ENCODE data around the gene REV1.

REV1 gene

DNA sequence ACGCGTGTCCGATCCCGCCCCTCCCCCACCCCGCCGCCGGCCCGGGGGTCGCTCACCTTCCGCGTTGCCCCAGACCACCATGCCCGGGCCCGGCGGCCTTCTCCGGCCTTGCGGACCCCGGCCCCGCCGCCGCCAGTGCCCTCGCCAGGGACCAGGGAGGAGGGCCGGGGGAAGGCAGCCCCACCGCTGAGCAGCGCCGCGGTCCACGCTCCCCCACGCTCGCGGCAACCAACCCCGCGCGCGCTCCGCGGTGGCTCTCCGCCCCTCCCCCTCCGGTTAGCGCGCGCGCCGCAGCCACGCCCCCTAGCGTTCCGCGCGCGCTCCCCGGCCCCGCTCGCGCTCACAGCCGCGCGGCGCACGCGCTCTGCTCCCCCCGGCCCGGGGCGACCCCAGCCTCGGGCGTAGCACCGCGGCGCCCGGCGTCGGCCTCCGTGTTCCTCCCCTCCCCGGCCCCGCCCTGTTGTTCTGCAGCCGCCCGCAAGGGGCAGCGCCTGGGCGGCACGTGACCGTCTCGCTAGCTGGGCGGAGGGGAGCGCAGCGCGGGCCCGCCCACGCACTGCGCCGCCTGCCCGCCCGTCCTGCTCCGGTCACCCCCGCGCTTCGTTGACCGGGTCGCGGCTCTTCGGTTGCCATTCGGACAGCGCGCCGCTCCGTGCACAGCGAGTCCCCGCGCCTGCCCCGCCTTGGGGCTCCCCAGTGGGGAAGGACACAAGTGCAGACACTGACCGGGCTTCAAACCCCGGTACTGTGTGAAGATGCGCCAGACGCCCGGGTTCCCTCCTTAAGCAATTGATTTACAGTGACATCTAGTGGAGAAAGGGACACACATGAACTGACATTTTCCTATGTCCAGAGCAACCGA, at the start of gene REV1:
Gene REV1 (minus strand): TSS at position 257 of the 862 bp plus-strand sequence. CDS start 25,042 bp downstream, outside the sequence.
- DNase-seq, result peak; percentile 95

DNA sequence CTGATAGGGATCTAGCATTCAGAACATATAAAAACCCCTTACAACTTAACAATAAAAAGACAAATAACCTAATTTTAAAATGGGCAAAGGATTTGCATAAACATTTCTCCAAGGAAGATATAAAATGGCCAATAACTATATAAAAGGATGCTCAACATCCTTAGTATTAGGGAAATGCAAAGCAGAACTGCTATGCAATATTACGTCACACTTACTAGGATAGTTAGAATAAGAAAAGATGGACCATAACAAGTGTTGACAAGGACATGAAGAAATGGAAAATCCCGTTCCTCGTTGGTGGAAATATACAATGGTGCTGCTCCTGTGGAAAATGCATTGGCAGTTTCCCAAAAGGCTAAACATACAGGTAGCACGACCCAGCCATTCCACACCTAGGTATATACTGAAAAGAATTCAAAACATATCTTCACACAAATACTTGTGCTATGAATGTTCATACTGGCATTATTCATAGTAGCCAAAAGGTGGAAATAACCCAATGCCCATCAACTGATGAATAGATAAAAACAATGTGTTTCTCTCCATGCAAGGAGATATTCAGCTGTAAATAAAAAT, 48.2 kb upstream of the REV1 start:
- DNase-seq, result no peak

DNA sequence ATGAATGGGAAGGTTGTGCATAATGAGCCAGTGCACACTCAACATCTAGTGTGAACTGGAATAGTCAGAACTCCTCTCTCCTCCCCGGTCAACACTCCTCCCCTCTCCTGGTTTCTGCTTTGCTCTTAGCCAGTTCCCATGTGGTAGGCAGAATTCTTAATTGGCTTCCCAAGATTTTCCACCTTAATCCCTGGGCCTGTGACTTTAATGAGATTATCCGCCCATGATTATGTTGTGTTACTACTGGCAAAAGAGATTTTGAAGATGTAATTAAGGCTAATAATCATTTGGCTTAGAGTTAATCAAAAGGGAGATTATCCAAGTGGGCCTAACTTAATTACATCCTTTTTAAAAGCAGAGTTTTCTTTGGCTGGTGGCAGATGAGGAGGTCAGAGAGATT, 34.2 kb upstream of the REV1 start:
- DNase-seq, result no peak

DNA sequence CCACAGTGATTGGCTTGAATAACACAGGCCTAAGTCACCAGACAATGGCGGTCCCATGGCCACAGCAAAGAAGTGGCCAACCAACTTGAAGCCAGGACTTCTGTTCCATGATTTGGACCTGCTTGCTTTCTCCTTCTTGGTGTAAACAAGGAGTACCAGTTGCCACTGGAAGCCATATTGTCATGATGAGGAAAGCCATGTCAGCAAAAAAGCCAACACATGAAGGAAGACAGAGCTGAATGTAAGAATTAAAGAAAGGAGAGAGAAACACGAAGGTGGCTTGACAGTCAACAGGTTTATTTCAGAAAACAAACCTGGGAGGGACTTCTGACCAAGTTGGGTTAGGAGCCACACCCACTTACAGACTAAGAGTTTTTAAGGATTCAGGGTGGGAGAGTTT, 32.3 kb upstream of the REV1 start:
- no peak for DNase-seq

DNA sequence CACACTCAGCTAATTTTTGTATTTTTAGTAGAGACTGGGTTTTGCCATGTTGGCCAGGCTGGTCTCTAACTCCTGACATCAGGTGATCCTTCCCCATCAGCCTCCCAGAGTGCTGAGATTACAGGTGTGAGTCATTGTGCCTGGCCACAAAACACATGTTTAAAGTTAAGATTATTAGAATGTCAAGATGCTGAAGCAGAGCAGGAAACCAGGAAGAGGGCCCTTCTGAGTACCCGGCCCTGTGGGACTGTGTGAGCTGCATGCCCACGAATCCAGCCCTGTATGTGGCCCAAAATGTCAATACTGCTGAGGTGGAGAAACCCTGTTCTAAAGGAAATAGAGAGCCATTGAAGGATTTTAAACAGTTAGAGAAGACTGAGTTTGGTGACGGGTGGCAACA, 31.0 kb upstream of the REV1 start:
- DNase-seq, result no peak

DNA sequence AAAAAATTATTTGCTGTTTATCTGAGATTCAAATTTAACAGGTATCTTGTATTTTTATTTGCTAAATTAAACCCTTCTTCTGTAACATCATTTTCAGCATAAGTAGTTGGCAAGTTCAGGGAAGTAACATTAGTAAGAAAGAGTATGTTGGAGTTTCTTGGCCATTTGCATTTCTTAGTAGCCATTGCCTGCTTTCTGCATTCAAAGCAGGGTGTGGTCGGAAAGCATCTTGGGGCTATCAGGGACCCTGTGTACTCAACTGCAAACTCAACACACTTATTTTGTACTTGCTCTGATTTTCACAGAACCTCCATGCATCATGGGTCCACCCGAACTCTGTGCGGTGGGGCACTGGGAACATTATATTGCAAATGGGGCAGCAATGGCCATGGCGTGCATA, 30.4 kb upstream of the REV1 start:
- no peak for DNase-seq

DNA sequence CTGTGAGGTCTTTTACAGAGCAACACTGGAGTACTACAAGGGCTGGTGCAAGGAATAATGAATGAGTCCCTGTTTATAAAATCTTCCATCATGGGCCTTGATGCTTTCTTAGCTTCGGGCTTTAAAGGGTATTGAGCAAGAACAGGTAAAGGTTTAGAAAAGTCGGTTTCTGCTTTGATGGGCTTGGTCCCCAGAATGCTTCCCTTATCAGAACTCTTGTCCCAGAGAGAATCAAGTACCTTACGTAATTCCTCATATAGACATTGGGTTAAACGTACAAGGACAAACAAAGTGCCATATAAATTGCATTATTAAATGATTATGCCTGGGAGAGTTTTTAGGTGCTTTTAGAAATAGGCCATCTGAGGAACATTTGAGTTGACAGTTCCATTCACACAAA, 24.5 kb upstream of the REV1 start:
- no peak for DNase-seq

DNA sequence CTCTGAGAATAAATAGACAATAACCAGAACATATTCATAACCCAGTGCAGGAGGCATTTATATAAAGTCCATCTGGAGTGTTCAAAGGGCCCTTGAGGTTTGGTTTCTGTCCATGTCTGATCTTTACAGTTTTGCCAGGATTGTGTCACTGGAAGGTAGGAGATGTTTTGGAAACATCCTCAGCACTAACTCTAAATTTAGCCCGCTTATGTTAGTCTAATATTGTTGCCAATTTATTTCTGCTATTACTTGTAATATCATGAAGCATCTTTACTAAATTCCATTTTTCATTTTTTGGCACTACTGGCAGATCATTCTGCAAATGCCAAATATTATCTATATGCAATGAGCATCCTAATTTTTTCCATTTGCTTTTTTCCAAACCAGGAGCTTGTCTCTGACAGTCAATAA, 22.4 kb upstream of the REV1 start:
- DNase-seq, result no peak

DNA sequence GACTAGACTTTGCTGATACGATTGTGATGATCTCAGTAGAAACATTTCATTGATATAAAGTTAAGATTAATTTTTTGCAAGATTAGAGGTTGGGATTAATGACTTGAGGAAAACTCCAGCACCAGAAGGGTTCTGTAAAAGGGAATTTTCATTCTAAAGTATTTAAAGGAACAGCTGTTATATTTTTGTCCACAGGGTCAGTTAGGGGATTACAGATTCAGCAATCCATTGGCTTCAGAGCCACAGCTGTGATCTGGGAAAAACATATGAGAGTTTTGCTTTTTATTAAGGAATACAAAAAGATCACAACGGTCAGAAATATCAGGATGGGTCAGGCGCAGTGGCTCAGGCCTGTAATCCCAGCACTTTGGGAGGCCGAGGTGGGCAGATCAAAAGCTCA, 19.6 kb upstream of the REV1 start:
- no peak for DNase-seq

DNA sequence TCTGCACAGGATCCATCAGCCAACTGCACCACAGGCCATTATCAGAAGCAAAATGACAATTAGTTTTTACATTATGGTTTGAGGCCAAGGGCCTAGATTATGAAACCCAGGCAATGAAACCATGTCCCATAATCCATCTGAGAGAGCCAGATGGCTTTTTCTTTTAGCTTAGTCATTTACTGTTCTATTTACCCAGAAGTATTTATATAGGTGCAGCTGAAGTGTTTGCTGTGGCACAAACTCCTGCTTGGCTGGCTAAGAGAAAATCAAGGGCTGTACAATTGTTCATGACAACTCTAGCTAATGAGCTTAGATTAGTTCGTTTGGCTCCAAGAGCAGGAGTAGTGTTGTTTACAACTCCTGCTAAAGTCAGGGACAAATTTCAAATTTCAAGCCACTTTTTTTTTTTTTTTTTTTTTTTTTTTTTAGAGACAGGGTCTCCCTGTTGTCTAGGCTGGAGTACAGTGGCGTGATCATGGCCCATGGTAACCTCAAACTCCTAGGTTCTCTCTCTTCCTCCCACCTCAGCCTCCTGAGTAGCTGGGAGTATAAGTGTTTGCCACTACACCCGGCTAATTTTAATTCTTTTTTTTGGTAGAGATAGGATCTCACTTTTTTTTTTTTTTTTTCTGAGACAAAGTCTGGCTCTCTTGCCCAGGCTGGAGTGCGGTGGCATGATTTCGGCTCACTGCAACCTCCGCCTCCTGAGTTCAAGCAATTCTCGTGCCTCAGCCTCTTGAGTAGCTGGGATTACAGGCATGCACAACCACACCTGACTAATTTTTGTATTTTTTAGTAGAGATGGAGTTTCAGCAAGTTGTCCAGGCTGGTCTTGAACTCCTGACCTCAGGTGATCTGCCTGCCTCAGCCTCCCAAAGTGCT, 18.4 kb upstream of the REV1 start:
- peak; percentile 92 for DNase-seq

DNA sequence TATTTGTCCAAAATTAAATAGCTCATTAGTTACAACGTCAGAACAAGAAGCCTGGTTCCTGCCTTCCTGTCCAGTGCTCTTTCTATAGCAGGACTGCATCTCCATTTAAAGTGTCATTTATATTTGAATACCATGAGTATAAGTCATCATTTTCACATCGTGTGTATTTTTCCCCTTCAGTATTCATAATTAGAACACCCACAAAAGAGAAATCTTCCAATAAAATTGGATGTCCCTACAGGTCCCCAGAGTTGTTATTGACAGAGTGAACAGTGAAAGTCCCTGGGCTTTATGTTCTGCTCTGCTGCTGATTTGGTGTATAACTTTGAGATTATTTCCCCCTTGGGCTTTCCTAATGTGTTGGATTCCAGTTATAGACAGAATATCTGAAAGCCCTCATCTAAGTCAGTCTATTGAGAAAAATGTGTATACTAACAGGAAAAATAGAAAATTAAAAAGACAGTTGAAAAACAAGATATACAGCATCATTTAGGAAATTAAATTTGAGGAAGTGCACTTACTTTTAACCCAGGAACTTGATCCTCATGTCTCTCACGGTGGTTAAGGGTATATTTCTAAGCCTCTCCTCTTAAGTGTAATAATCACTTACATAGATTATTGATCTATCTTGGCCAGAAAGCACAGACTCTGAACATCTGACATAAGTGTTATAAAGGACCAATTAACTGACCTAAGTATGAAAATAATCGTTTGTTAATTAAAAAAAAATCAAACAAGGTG, 15.2 kb upstream of the REV1 start:
- no peak for DNase-seq

DNA sequence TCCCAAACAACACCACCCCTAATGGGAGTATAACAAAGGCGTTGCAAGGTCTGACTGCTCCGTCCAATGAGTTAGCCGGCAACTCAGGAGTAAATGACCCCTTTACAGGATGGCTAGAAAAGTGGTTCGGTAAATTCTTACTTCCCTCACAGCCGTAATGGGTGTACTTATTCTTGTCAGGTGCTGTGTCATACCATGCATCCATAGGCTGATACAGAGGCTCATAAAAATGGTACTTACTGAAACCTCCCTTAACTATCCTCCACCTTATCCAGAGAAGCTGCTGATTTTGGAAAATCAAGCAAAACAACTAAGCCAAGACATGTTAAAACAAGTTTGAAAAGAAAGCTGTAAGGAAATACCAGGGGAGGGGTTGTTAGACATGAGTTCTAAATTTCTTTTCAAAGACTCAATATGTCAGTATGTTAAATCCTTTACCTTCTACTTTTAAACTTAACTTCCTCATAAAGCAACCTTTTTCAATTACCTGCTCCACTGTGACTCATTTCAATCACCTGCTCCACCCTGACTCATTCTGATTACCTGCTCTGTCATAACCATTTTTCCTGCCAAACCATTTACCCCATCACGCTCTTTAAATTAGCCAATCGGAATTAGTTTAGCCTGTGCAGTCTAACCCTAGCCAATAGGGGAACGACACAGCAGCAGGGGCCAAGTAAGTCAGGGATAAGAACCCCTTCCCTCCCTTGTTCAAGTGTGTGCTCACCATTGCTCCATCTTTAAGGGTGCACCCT, 14.0 kb upstream of the REV1 start:
- DNase-seq, result peak; percentile 43

DNA sequence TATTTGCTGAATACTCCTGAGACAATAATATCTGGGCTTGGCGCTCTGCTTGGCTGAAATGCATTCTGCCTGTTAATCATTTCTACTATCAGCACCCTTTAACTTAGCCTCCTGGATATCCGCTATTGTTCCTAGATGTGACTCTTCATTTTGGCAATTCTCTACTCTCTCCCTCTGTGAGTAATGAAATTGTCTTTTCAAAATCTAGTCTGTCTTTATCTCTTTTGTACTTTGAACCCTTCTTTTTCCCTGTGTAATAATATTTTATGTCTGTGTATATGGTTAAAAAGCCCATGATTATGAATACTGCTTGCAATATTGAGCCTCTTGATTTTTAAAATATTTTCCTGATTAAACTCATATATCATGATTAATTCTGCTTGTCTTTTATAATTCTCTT, 6.2 kb upstream of the REV1 start:
- no peak for DNase-seq

DNA sequence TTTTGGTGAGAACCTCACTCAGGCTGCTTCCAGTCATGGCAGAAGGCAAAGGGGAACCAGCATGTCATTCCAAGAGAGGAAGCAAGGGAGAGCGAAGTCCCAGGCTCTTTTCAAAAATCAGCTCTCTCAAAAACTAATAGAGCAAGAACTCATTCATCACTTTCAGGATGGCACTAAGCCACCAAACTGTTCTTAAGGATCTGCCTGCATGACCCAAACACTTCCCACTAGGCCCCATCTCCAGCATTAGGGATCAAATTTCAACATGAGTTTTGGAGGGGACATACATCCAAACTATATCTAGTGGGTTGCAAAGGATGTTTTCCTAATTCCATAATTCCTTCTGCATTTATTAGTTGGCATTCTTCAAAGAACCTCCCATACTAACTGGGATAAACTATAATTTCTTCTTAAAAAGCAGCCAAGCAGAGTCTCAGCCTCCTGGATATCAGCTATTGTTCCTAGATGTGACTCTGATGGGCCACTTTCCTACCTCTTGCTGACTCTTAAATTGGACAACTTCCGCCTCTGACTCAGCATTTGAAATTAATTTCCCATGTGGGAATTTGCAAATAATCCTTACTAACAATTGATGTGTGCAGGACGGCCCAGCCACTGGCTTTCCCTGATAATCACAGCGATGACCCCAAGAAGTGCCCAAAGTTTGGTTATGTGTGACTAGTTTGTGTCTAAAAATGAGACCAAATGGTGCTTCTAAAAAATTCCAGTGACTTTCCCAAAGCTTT, 5.5 kb upstream of the REV1 start:
- DNase-seq, result no peak

DNA sequence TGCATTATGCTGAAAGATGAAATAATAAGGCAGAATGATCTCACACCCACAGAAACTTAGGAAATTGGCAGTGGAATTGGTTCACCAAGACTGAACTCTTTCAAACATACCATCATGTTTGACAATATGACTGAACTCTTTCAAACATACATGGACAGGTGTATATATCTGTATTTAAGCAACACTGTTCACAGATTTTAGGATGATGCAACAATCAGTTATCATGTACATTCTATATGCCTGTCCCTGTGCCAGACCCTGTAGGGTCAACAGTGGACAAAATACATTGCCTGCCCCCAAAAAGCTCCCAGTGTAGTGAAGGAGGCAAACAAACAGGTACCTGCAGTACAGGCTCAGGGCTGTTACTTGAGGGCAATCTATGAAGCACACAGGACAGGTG, 2.9 kb upstream of the REV1 start:
- no peak for DNase-seq

DNA sequence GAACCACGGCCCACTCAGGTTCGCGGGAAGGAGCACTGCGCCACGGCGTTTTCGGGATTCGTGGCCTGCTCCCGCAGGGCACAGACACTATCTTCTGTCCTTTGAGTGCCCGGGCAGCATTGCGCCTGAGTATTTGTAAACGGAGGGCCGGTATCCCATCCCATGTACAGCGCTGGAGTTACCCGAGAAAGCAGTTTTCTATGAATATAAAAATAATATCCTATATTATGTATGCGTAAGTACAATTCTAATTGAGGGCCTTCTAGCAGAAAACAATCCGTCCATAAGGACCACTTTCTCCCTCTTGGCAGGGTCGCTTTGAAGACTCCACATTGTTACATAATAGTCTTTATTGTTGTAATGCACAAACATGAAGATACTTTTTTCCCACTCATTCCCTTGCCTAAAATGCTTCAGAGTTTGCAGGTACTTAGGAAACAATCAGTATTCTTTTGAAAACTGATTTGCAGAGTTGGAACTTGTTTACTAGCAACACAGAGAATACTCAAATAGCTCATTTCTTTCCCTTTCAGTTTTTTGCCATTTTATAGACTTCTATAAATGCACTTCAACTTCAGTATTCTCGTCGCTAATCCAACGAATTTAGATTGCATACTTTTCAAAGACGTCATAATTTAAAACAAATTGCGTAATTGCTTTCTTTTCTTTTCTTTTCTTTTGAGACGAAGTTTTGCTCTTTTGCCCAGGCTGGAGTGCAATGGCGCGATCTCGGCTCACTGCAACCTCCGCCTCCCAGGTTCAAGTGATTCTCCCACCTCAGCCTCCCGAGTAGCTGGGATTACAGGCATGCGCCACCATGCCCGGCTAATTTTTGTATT, 1.0 kb upstream of the REV1 start:
- DNase-seq, result peak; percentile 10

DNA sequence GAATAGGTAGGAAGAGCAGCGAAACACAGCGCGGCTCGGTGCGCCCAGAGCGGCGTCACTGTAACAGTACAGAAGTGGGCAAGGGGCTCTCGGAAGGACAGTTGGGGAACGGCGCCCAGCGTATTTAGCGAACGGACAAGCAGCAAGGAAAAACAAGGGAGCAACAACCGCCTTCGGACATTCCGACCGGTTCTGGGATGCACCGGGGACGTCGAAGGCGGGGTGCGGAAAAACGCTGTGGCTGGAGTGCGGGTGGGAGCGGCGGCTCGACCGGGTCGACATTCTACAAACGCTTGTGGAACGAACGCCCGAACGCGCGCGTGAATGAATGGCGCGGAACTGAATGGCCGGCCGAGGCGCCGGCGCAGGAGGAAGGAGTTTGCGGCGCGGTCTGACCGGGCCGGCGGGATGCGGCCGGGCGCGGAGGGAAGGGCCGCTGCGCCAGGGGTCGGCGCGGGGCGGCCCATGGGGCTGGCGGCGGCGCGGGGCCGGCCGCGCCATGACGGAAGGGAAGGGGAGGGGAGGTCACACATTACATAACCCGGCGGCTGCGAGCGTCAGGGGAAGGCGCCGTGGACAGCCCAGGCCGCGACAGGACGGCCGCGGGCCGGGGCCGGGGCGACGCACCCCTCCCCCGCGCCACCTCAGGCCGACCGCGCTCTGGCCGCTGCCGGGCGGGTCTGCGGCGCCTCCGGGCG, 605 bp downstream of the REV1 start:
- DNase-seq, result peak; percentile 65

DNA sequence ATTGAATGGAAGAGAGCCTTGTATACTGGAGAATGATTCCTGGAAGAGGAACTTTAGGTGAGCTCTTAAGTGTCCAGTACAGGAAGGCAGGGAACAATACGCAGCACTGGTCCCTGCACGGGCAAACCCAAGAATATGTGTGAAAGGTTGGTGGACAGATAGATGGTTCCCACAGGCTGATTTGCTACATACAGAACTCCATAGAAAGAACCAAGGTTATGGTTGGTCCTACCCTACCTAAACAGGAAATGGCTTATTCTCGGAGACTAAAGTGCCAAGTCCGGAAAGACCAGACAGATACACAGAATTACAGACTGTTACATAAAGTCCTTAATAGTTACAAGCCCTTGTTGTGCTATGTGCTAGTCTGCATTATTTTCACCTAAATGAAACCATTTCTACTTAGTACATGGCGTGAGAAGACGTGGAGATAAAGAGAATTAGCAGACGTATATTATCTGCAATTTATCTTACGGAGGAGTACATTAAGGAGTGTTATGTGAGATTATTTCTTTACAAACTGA, 1.2 kb downstream of the REV1 start:
- DNase-seq, result peak; percentile 61

DNA sequence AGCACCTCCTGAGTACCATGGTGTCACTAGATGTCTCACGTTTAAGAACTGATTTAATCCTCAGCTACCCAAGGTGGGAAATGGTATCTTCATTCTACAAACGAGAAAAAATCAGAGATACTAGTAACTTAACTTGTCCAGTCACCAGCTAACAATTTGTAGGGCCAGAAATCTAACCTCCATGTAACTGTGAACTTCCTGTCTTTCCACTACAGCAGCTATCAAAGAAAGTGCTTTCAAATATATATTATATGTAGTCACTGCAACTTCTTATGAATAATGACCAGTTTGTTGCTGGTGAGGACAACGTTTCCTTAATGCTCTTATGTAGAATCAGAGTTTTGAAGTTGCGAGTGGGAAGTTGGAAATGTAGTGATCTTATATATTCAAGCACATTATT, 1.9 kb downstream of the REV1 start:
- DNase-seq, result no peak

DNA sequence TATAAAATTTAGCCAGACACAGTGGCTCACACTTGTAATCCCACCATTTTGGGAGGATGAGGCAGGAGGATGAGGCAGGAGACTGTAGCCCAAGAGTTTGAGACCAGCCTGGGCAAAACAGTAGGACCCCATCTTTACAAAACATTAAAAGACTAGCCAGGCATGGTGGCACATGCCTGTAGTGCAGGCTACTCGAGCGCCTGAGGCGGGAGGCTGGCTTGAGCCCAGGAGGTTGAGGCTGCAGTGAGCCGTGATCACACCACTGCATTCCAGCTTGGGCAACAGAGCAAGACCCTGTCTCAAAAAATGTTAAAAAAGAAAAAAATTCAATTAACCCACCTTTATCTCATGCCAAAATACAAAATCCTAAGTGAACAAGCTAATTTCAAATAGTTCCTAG, 4.0 kb downstream of the REV1 start:
- DNase-seq, result peak; percentile 4

All from NCI-H69 (cell line).